GM10248 (cell line): ENCODE measurements around the gene ENOX2.

Source experiments
- CTCF ChIA-PET: fragments of 300-600 bp; sonication (Branson Sonifier 250); formaldehyde crosslinking; extraction: SDS; loops from one replicate; lab custom pipeline; 2021; ENCODE audit warnings: antibody characterized with exemption; lab: Yijun Ruan, JAX
- POLR2A ChIA-PET: fragments of 350-650 bp; sonication (Branson Sonifier 250); formaldehyde crosslinking; extraction: SDS; loops from one replicate; lab custom pipeline; 2020; ENCODE audit warnings: antibody characterized with exemption; lab: Yijun Ruan, JAX
- DNase-seq: peaks from one replicate; pipeline ENCODE4 v3.0.0; 2012; ENCODE audit errors: extremely low spot score
- CTCF ChIP-seq: IDR thresholded peaks from 2 replicates; pipeline ENCODE4 v1.5.1; 2012; ENCODE audit warnings: mild to moderate bottlenecking, low read depth; ENCODE audit errors: extremely low read depth, missing control alignments, control extremely low read depth

Gene ENOX2

GRCh38 chrX:130884627-130885026 lies 18.4 kb downstream of the ENOX2 start:
- CTCF ChIA-PET, result no interaction called here
- no peak for DNase-seq
- POLR2A ChIA-PET, result no interaction called here
- no peak for TF ChIP-seq CTCF

GRCh38 chrX:130879869-130880268 lies 23.1 kb downstream of the ENOX2 start:
- ChIA-PET POLR2A (no interaction called here), CTCF (no interaction called here)
- TF ChIP-seq CTCF, result no peak
- no peak for DNase-seq

GRCh38 chrX:130878350-130879341 lies 24.4 kb downstream of the ENOX2 start:
- no peak for TF ChIP-seq CTCF
- no peak for DNase-seq
- ChIA-PET POLR2A (no interaction called here), CTCF (interaction anchor here (1.0 to 1.4 kb wide), 2 partner anchors 43 to 303 kb away, joined by 3 to 4 read pairs; no protein-coding TSS in a partner anchor)

- ChIA-PET CTCF (interaction anchor here (1.0 to 1.4 kb wide), 2 partner anchors 44 to 302 kb away, joined by 3 to 4 read pairs; no protein-coding TSS in a partner anchor), POLR2A (no interaction called here)
- TF ChIP-seq CTCF, result no peak
- no peak for DNase-seq
Measured at GRCh38 chrX:130877892-130878341, 25.1 kb downstream of the ENOX2 start.

GRCh38 chrX:130876226-130876625 lies 26.8 kb downstream of the ENOX2 start:
- POLR2A ChIA-PET, result no interaction called here
- CTCF ChIA-PET, result no interaction called here
- TF ChIP-seq CTCF, result no peak
- DNase-seq, result no peak

- ChIA-PET CTCF (no interaction called here), POLR2A (no interaction called here)
- no peak for TF ChIP-seq CTCF
- DNase-seq, result no peak
Measured at GRCh38 chrX:130874751-130875150, 28.3 kb downstream of the ENOX2 start.
